SK-N-SH (cell line): ENCODE measurements around the gene RASL10B. TPM values are rescaled to one million over a fixed set of nuclear protein-coding genes. Genes with fewer than 3 reads are reported as not detected.

Experiments used
- CTCF ChIA-PET: fragments of 300-600, 350-600 bp; formaldehyde crosslinking; extraction: SDS; loops from one replicate; lab custom pipeline; 2021; lab: Yijun Ruan, JAX
- POLR2A ChIA-PET: fragments of 350-600 bp; sonication (Branson Sonifier 250); formaldehyde crosslinking; extraction: SDS; loops from one replicate; lab custom pipeline; 2020; ENCODE audit warnings: antibody characterized with exemption, inconsistent platforms; lab: Yijun Ruan, JAX
- DNase-seq: peaks from one replicate; pipeline ENCODE4 v3.0.0; 2012
- H2AFZ ChIP-seq: fragments of 200-600 bp; sonication (generic); 2 replicates; pipeline ENCODE4 v1.8.1; 2016; ENCODE audit warnings: antibody characterized with exemption, mild to moderate bottlenecking, low read depth
- H3F3A ChIP-seq: fragments of 200-600 bp; sonication (generic); replicated peaks from 2 replicates; pipeline ENCODE3; 2016; ENCODE audit warnings: antibody characterized with exemption, mild to moderate bottlenecking; ENCODE audit not compliant: insufficient read depth
- H3K27ac ChIP-seq, 2 experiments: fragments of 200-500 bp in 1 of 2; fragments of 200-600 bp in 1 of 2; sonication (Bioruptor generic) in 1 of 2; sonication (generic), shearing (Covaris generic) in 1 of 2; 2 replicates each; pipeline versions ENCODE4 v1.5.1 to v1.6.1; 2014 to 2016; ENCODE audit warnings: low read depth in 2 of 2, inconsistent platforms in 1 of 2, low read length in 1 of 2, mild to moderate bottlenecking in 1 of 2, mixed read lengths in 1 of 2
- H3K27me3 ChIP-seq: fragments of 200-600 bp; sonication (generic), shearing (Covaris generic); 2 replicates; pipeline ENCODE4 v1.6.1; 2016; ENCODE audit warnings: mixed run types; ENCODE audit not compliant: insufficient read depth
- H3K36me3 ChIP-seq, 2 experiments: fragments of 200-500 bp in 1 of 2; fragments of 200-600 bp in 1 of 2; sonication (Bioruptor generic) in 1 of 2; sonication (generic) in 1 of 2; replicated peaks in 1 of 2; 2 replicates each; pipeline versions ENCODE3 to v1.5.1; 2014 to 2016; ENCODE audit warnings: low read length in 1 of 2, mild to moderate bottlenecking in 1 of 2; ENCODE audit not compliant: insufficient read depth in 2 of 2, control insufficient read depth in 1 of 2
- H3K4me1 ChIP-seq, 2 experiments: fragments of 200-500 bp in 1 of 2; fragments of 200-600 bp in 1 of 2; sonication (Bioruptor generic) in 1 of 2; sonication (generic), shearing (Covaris generic) in 1 of 2; 2 replicates each; pipeline versions ENCODE4 v1.5.1 to v1.6.1; 2014 to 2016; ENCODE audit warnings: low read depth in 1 of 2, low read length in 1 of 2, mixed run types in 1 of 2; ENCODE audit not compliant: insufficient read depth in 2 of 2, control insufficient read depth in 1 of 2
- H3K4me2 ChIP-seq: fragments of 200-600 bp; sonication (generic), shearing (Covaris generic); 2 replicates; pipeline ENCODE4 v1.6.1; 2017; ENCODE audit warnings: mixed run types
- H3K4me3 ChIP-seq, 2 experiments: fragments of 200-500 bp in 1 of 2; fragments of 200-600 bp in 1 of 2; sonication (Bioruptor generic) in 1 of 2; sonication (generic), shearing (Covaris generic) in 1 of 2; 2 replicates each; pipeline versions ENCODE4 v1.5.1 to v1.8.1; 2014 to 2016; ENCODE audit warnings: low read depth in 2 of 2, inconsistent platforms in 1 of 2, low read length in 1 of 2, mild to moderate bottlenecking in 1 of 2, mixed read lengths in 1 of 2, moderate library complexity in 1 of 2
- H3K79me2 ChIP-seq: fragments of 200-600 bp; sonication (generic); 2 replicates; pipeline ENCODE4 v1.8.1; 2017; ENCODE audit warnings: mild to moderate bottlenecking; ENCODE audit not compliant: insufficient read depth
- H3K9ac ChIP-seq: fragments of 200-600 bp; sonication (generic); 2 replicates; pipeline ENCODE4 v1.6.1; 2017; ENCODE audit warnings: mixed run types
- H3K9me2 ChIP-seq: fragments of 200-600 bp; sonication (generic); 2 replicates; pipeline ENCODE4 v1.6.1; 2017; ENCODE audit warnings: mixed run types
- H3K9me3 ChIP-seq: fragments of 200-600 bp; sonication (generic); 2 replicates; pipeline ENCODE4 v1.6.1; 2017; ENCODE audit warnings: mixed run types, mild to moderate bottlenecking, moderate library complexity
- H4K20me1 ChIP-seq: fragments of 200-600 bp; sonication (generic); 2 replicates; pipeline ENCODE4 v1.6.1; 2017; ENCODE audit warnings: mild to moderate bottlenecking, mixed run types; ENCODE audit not compliant: insufficient read depth
- ELF1 ChIP-seq: IDR thresholded peaks from 2 replicates; pipeline ENCODE4 v1.4.0; 2012
- EZH2phosphoT487 ChIP-seq: fragments of 200-600 bp; sonication (generic); IDR thresholded peaks from 2 replicates; pipeline ENCODE4 v1.6.1; 2017; ENCODE audit warnings: low read depth, mixed run types, mild to moderate bottlenecking, antibody characterized with exemption, moderate library complexity, borderline replicate concordance
- FOSL2 ChIP-seq: IDR thresholded peaks from 2 replicates; pipeline ENCODE4 v1.4.0; 2012; ENCODE audit warnings: low read depth, mild to moderate bottlenecking, moderate library complexity, borderline replicate concordance
- FOXM1 ChIP-seq: IDR thresholded peaks from 2 replicates; pipeline ENCODE4 v1.4.0; 2012; ENCODE audit warnings: low read depth, mild to moderate bottlenecking
- GABPA ChIP-seq: IDR thresholded peaks from 2 replicates; pipeline ENCODE4 v1.4.0; 2012; ENCODE audit warnings: low read depth, mild to moderate bottlenecking
- MEF2A ChIP-seq: IDR thresholded peaks from 2 replicates; pipeline ENCODE4 v1.4.0; 2012; ENCODE audit warnings: low read depth, borderline replicate concordance
- MXI1 ChIP-seq: IDR thresholded peaks from 2 replicates; pipeline ENCODE4 v1.6.1; 2012; ENCODE audit warnings: mild to moderate bottlenecking, low read depth, low read length, improper control_type of control experiment
- NFIC ChIP-seq: IDR thresholded peaks from 2 replicates; pipeline ENCODE4 v1.4.0; 2012; ENCODE audit warnings: borderline replicate concordance
- POLR2AphosphoS5 ChIP-seq: IDR thresholded peaks from 2 replicates; pipeline ENCODE4 v1.6.1; 2012; ENCODE audit warnings: low read depth, low read length
- RAD21 ChIP-seq: IDR thresholded peaks from 2 replicates; pipeline ENCODE4 v1.6.1; 2012; ENCODE audit warnings: mild to moderate bottlenecking, low read length
- RCOR1 ChIP-seq: fragments of 150-350 bp; IDR thresholded peaks from 2 replicates; pipeline ENCODE4 v1.6.1; 2017; ENCODE audit warnings: antibody characterized with exemption, low read length
- SIN3A ChIP-seq: IDR thresholded peaks from 2 replicates; pipeline ENCODE4 v1.6.1; 2012; ENCODE audit warnings: low read depth, mild to moderate bottlenecking, low read length, moderate library complexity, borderline replicate concordance
- SMC3 ChIP-seq: IDR thresholded peaks from 2 replicates; pipeline ENCODE4 v1.6.1; 2012; ENCODE audit warnings: low read depth, low read length, improper control_type of control experiment
- TAF1 ChIP-seq: IDR thresholded peaks from 2 replicates; pipeline ENCODE4 v1.6.1; 2012; ENCODE audit warnings: low read depth, mild to moderate bottlenecking, low read length, moderate library complexity, borderline replicate concordance
- USF1 ChIP-seq: IDR thresholded peaks from 2 replicates; pipeline ENCODE4 v1.4.0; 2012; ENCODE audit warnings: low read depth, borderline replicate concordance
- YY1 ChIP-seq: IDR thresholded peaks from 2 replicates; pipeline ENCODE4 v1.4.0; 2012; ENCODE audit warnings: low read depth, mild to moderate bottlenecking
- WGBS: methylation state at CpG from one replicate; pipeline ENCODE4 v1.1.6; 2017; ENCODE audit warnings: low lambda C conversion rate; 5-methylcytosine and 5-hydroxymethylcytosine counted together
- polyA plus RNA-seq, 3 experiments: library from polyadenylated mRNA; depleted of rRNA; stranded (reverse); fragments of >200 nt; gene quantifications; 2 replicates each; pipeline ENCODE4 v1.2.3, GENCODE V29; 2012
- TF ChIP-seq, protein P1 (sequence below): fragments of 150-350 bp; IDR thresholded peaks from 2 replicates; pipeline ENCODE4 v1.6.1; 2017; ENCODE audit warnings: antibody characterized with exemption, low read length, low read depth, borderline replicate concordance

RASL10B gene
- polyA plus RNA-seq, 1 of the 3 experiments (the other 2 are of a cell fraction): 4.2 TPM

GRCh38 chr17:35692512-35693210 is 38.8 kb upstream of the RASL10B start (continued):
- TF ChIP-seq, protein P1, sequence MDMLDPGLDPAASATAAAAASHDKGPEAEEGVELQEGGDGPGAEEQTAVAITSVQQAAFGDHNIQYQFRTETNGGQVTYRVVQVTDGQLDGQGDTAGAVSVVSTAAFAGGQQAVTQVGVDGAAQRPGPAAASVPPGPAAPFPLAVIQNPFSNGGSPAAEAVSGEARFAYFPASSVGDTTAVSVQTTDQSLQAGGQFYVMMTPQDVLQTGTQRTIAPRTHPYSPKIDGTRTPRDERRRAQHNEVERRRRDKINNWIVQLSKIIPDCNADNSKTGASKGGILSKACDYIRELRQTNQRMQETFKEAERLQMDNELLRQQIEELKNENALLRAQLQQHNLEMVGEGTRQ: no peak
- TF ChIP-seq TAF1: no peak
- TF ChIP-seq ELF1: no peak
- TF ChIP-seq NFIC: no peak
- TF ChIP-seq RAD21: no peak
- no peak for TF ChIP-seq USF1
- no peak for TF ChIP-seq EZH2phosphoT487
- TF ChIP-seq YY1: no peak
- TF ChIP-seq FOSL2: no peak
- no peak for TF ChIP-seq GABPA
- TF ChIP-seq RCOR1: no peak

- H3K79me2 ChIP-seq: peaks cover 5% of the 10 kb centered on the region
- DNase-seq: no peak
- no peak overlapping the region for H3K27ac ChIP-seq
- ChIA-PET POLR2A (no interaction called here), CTCF (no interaction called here)
- H3K9me3 ChIP-seq: no peaks in the 10 kb centered on the region
- WGBS: 92% methylated on average over 3 of the region's 3 CpGs
- H4K20me1 ChIP-seq: 0 out of 2 replicates have a peak, but pooled peaks cover under 1% of the 10 kb centered on the region
- H3K4me1 ChIP-seq: no peaks in the 10 kb centered on the region
- TF ChIP-seq TAF1: no peak
- TF ChIP-seq RAD21: no peak
- TF ChIP-seq POLR2AphosphoS5: no peak
- no peak for TF ChIP-seq MEF2A
- no peak for TF ChIP-seq MXI1
- no peak for TF ChIP-seq FOXM1
- TF ChIP-seq, protein P1: no peak
- no peak for TF ChIP-seq SIN3A
- TF ChIP-seq ELF1: no peak
- no peak for TF ChIP-seq USF1
- no peak for TF ChIP-seq SMC3
- no peaks in the 10 kb centered on the region for H3K27me3 ChIP-seq
- no peaks in the 10 kb centered on the region for H3K9me2 ChIP-seq
- H3K9ac ChIP-seq: no peak overlapping the region
- H3K36me3 ChIP-seq: peaks cover 57 to 63% of the 10 kb centered on the region in 2 experiments
- H3K4me2 ChIP-seq: no peak overlapping the region
- no peaks in the 10 kb centered on the region for H3F3A ChIP-seq
- no peak overlapping the region for H2AFZ ChIP-seq
- no peak overlapping the region for H3K4me3 ChIP-seq
Observed at GRCh38 chr17:35693662-35694061, 37.8 kb upstream of the RASL10B start.
